ENCODE data around the gene TBL1X.
A peak's percentile ranks its signal among the peaks of the same experiment; 100 is the strongest.

Gene TBL1X

DNA sequence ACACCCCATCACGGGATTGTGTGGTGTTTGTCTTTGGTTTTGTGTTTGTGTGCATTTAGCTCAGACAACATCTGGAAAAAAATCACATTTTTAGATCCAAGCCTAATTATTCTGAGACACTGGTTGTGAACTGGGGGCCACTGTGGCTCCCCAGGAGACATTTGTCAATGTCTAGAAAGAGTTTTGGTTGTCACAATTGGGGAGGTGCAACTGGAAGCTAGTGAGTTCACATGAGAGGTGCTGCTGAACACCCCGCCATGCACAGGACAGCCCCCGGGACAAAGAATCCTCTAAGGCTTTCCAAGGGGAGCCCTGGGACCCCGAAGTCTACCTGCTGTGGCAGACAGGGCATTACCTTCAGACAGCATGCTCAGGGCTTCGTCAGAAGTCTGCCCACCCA, 274.3 kb downstream of the TBL1X start:
- Histone ChIP-seq H3K4me1 (ENCODE audit: control insufficient read depth, insufficient read depth, low read length) (no peaks in the 10 kb centered on the region), H3K9ac (ENCODE audit: low read depth, low read length) (no peak overlapping the region), H3K4me3 (ENCODE audit: low read depth, low read length) (no peak overlapping the region), H3K36me3 (ENCODE audit: control insufficient read depth, insufficient read depth, low read length) (peaks cover 5% of the 10 kb centered on the region), H3K9me3 (ENCODE audit: control insufficient read depth, insufficient read depth, low read length) (peaks cover 3% of the 10 kb centered on the region), H3K27me3 (ENCODE audit: control insufficient read depth, insufficient read depth, low read length) (no peaks in the 10 kb centered on the region)

GRCh38 chrX:9745417-9746115, 280.7 kb downstream of the TBL1X start:
- Histone ChIP-seq H3K9me3 (ENCODE audit: control insufficient read depth, insufficient read depth, low read length) (no peaks in the 10 kb centered on the region), H3K27me3 (ENCODE audit: control insufficient read depth, insufficient read depth, low read length) (no peaks in the 10 kb centered on the region), H3K36me3 (ENCODE audit: control insufficient read depth, insufficient read depth, low read length) (peaks cover 2% of the 10 kb centered on the region), H3K4me1 (ENCODE audit: control insufficient read depth, insufficient read depth, low read length) (no peaks in the 10 kb centered on the region), H3K9ac (ENCODE audit: low read depth, low read length) (no peak overlapping the region), H3K4me3 (ENCODE audit: low read depth, low read length) (no peak overlapping the region)

DNA sequence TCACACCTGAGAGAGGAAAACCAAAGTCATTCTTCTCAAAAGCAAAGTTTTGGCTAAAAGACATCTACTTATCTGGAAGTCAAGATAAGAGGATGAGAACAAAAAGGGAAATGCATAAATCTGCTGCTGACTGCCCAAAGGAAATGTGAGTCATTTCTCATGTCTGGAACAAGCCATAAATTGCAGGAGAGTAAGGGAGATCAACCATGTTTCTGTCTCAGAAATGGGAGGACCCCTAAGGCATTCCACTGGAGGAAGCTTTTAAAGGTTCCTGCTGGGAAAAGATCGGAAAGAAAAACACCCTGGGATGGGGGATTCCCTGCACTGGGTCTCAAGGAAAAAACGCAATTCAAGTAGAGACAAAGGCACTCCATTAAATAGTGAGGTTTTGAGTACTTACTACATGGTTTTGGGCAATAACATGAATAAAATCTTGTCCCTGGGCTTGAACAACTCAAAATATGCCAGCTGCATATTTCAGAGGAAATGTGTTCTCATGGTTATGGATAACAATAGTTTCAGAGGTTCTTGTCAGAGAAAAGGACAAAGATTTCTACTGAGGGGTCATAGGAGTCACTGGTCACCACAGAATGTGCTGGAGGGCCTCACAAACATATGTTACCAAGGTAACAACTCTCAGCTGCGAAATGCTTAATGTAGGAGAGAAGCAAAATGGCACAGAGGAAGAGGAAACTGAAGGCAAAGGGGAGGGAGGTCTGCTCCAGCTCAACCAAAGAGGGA, 281.5 kb downstream of the TBL1X start:
- Histone ChIP-seq H3K27me3 (ENCODE audit: control insufficient read depth, insufficient read depth, low read length) (no peaks in the 10 kb centered on the region), H3K9ac (ENCODE audit: low read depth, low read length) (no peak overlapping the region), H3K4me1 (ENCODE audit: control insufficient read depth, insufficient read depth, low read length) (no peaks in the 10 kb centered on the region), H3K36me3 (ENCODE audit: control insufficient read depth, insufficient read depth, low read length) (peaks cover 4% of the 10 kb centered on the region), H3K9me3 (ENCODE audit: control insufficient read depth, insufficient read depth, low read length) (no peaks in the 10 kb centered on the region), H3K4me3 (ENCODE audit: low read depth, low read length) (no peak overlapping the region)

DNA sequence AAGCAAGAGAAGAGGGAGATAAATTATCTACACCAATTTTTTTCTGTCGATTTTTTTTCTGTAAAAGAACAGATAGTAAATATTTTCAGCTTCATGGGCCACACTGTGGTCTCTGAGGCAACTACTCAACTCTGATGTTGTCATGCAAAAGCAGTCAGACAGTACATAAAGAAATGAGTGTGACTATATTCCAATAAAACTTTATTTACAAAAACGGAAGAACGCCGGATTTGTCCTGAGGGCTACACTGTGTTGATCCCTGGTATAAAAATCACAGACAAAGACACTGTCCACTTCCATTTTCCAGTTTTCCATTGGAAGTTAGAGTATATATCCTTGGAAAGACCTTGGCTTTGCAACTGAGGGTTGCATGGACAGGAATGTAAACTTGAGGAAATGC, 282.8 kb downstream of the TBL1X start:
- Histone ChIP-seq H3K36me3 (ENCODE audit: control insufficient read depth, insufficient read depth, low read length) (peaks cover 4% of the 10 kb centered on the region), H3K4me3 (ENCODE audit: low read depth, low read length) (no peak overlapping the region), H3K4me1 (ENCODE audit: control insufficient read depth, insufficient read depth, low read length) (no peaks in the 10 kb centered on the region), H3K9me3 (ENCODE audit: control insufficient read depth, insufficient read depth, low read length) (no peaks in the 10 kb centered on the region), H3K9ac (ENCODE audit: low read depth, low read length) (no peak overlapping the region), H3K27me3 (ENCODE audit: control insufficient read depth, insufficient read depth, low read length) (no peaks in the 10 kb centered on the region)

GRCh38 chrX:9749146-9749692, 284.4 kb downstream of the TBL1X start:
- H3K9ac ChIP-seq (ENCODE audit: low read depth, low read length), result no peak overlapping the region
- no peaks in the 10 kb centered on the region for H3K9me3 ChIP-seq (ENCODE audit: control insufficient read depth, insufficient read depth, low read length)
- no peak overlapping the region for H3K4me3 ChIP-seq (ENCODE audit: low read depth, low read length)
- H3K36me3 ChIP-seq (ENCODE audit: control insufficient read depth, insufficient read depth, low read length), result peaks cover 5% of the 10 kb centered on the region
- no peaks in the 10 kb centered on the region for H3K27me3 ChIP-seq (ENCODE audit: control insufficient read depth, insufficient read depth, low read length)
- no peaks in the 10 kb centered on the region for H3K4me1 ChIP-seq (ENCODE audit: control insufficient read depth, insufficient read depth, low read length)

DNA sequence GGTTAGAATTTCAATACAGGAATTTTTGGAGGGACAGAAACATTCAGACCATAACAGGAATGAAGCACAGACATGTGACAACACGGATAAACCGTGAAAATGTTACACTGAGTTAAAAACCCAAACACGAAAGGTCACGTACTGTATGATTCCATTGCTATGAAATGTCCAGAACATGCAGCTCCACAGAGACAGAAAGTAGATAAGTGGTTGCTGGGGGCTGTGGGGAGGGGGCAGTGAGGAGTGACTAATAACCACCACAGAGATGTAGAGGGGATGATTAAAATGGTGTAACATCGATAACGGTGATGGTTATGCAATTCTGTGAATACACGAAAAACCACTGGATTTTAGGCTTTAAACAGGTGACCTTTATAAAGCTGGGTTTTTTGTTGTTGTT, 292.5 kb downstream of the TBL1X start:
- H3K4me1 ChIP-seq (ENCODE audit: control insufficient read depth, insufficient read depth, low read length), result no peaks in the 10 kb centered on the region
- H3K36me3 ChIP-seq (ENCODE audit: control insufficient read depth, insufficient read depth, low read length), result peaks cover 3% of the 10 kb centered on the region
- no peaks in the 10 kb centered on the region for H3K9me3 ChIP-seq (ENCODE audit: control insufficient read depth, insufficient read depth, low read length)
- no peaks in the 10 kb centered on the region for H3K27me3 ChIP-seq (ENCODE audit: control insufficient read depth, insufficient read depth, low read length)
- no peak overlapping the region for H3K9ac ChIP-seq (ENCODE audit: low read depth, low read length)
- H3K4me3 ChIP-seq (ENCODE audit: low read depth, low read length), result no peak overlapping the region

- no peaks in the 10 kb centered on the region for H3K9me3 ChIP-seq (ENCODE audit: control insufficient read depth, insufficient read depth, low read length)
- no peak overlapping the region for H3K9ac ChIP-seq (ENCODE audit: low read depth, low read length)
- H3K36me3 ChIP-seq (ENCODE audit: control insufficient read depth, insufficient read depth, low read length), result peaks cover 3% of the 10 kb centered on the region
- H3K4me1 ChIP-seq (ENCODE audit: control insufficient read depth, insufficient read depth, low read length), result no peaks in the 10 kb centered on the region
- H3K27me3 ChIP-seq (ENCODE audit: control insufficient read depth, insufficient read depth, low read length), result no peaks in the 10 kb centered on the region
- H3K4me3 ChIP-seq (ENCODE audit: low read depth, low read length), result no peak overlapping the region
Measured at GRCh38 chrX:9758021-9758638, 293.3 kb downstream of the TBL1X start.

DNA sequence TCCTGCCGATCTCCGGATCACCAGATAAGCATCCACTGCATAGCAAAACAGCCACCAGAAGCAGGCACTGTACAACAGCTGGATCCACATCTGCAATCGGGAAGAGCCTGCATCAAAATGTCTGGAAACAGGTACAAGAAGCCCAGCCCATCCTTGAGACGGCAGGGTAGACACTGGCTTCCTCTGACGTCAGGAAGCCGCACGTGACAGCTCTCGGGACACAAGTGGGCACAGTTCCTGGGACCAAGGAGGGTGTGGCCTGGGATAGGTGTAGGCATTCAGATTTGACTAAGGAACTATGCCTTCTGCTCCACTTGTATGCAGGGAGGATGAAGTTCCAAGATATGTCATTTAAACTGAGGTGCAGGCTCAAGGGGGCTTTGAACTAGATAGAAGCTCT, 294.5 kb downstream of the TBL1X start:
- Histone ChIP-seq H3K9ac (ENCODE audit: low read depth, low read length) (no peak overlapping the region), H3K9me3 (ENCODE audit: control insufficient read depth, insufficient read depth, low read length) (no peaks in the 10 kb centered on the region), H3K4me3 (ENCODE audit: low read depth, low read length) (no peak overlapping the region), H3K36me3 (ENCODE audit: control insufficient read depth, insufficient read depth, low read length) (no peaks in the 10 kb centered on the region), H3K4me1 (ENCODE audit: control insufficient read depth, insufficient read depth, low read length) (no peaks in the 10 kb centered on the region), H3K27me3 (ENCODE audit: control insufficient read depth, insufficient read depth, low read length) (no peaks in the 10 kb centered on the region)

- no peaks in the 10 kb centered on the region for H3K36me3 ChIP-seq (ENCODE audit: control insufficient read depth, insufficient read depth, low read length)
- peak overlapping the region; percentile 54 for H3K4me3 ChIP-seq (ENCODE audit: low read depth, low read length)
- H3K4me1 ChIP-seq (ENCODE audit: control insufficient read depth, insufficient read depth, low read length), result peaks cover 3% of the 10 kb centered on the region
- H3K27me3 ChIP-seq (ENCODE audit: control insufficient read depth, insufficient read depth, low read length), result no peaks in the 10 kb centered on the region
- peak overlapping the region; percentile 37 for H3K9ac ChIP-seq (ENCODE audit: low read depth, low read length)
- H3K9me3 ChIP-seq (ENCODE audit: control insufficient read depth, insufficient read depth, low read length), result no peaks in the 10 kb centered on the region
Measured at GRCh38 chrX:9765072-9765736, 300.3 kb downstream of the TBL1X start.

DNA sequence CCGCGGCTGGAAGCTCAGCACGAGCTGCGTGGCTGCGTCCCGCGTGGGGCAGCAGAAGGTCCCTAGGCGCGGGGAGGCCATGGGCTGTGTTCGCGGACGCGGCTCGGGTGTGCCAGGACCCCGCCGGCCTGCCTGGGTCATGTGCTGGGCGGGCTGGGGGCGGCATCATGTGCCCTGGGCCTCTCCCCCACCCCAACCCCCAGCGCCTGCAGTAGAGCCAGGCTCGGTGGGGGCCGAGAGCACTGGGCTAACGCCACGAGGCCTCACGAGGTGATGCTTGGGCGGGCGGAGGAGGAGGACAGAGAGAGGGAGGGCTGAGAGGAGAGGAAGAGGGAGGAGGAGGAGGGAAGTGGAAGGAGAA, 300.9 kb downstream of the TBL1X start, which contains the start of gene GPR143:
GPR143 (minus strand) TSS at position 111 of the 361 bp plus-strand sequence; CDS start at position 81, 30 bp downstream.
- Histone ChIP-seq H3K9ac (ENCODE audit: low read depth, low read length) (peak within 1 kb of the TSS; percentile 37), H3K27me3 (ENCODE audit: control insufficient read depth, insufficient read depth, low read length) (no peaks in the 10 kb centered on the region), H3K36me3 (ENCODE audit: control insufficient read depth, insufficient read depth, low read length) (no peaks in the 10 kb centered on the region), H3K9me3 (ENCODE audit: control insufficient read depth, insufficient read depth, low read length) (peaks cover 3% of the 10 kb centered on the region), H3K4me3 (ENCODE audit: low read depth, low read length) (peak within 1 kb of the TSS; percentile 54), H3K4me1 (ENCODE audit: control insufficient read depth, insufficient read depth, low read length) (peaks cover 3% of the 10 kb centered on the region)

DNA sequence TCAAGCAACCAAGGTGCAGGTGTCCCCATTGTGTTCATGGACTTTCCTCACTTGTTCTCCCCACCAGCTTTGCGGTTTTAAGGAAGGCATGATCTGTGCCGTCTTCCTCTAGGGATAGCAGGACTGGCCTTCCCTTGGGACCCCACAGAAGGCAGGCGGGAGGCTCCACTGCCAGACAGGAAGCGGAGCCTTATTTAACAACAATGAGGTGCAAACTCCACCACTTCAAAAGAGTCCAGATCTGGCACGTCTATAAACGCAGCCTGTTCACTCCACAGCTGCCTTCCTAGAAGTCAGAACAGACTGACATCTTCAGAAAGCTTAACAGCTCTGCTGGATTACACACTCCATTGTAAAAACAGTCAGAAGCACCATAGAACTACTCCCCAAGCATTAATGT, 302.5 kb downstream of the TBL1X start:
- Histone ChIP-seq H3K4me3 (ENCODE audit: low read depth, low read length) (no peak overlapping the region), H3K9ac (ENCODE audit: low read depth, low read length) (no peak overlapping the region), H3K4me1 (ENCODE audit: control insufficient read depth, insufficient read depth, low read length) (peaks cover 3% of the 10 kb centered on the region), H3K9me3 (ENCODE audit: control insufficient read depth, insufficient read depth, low read length) (peaks cover 3% of the 10 kb centered on the region), H3K27me3 (ENCODE audit: control insufficient read depth, insufficient read depth, low read length) (no peaks in the 10 kb centered on the region), H3K36me3 (ENCODE audit: control insufficient read depth, insufficient read depth, low read length) (no peaks in the 10 kb centered on the region)
